LoVo (cell line): ENCODE results near the gene KIF16B.

Experiments used
- DNase-seq: peaks from one replicate; pipeline ENCODE4 v3.0.0-alpha.2; 2016; ENCODE audit warnings: low spot score

KIF16B gene

GRCh38 chr20:16393297-16393696 lies 180.0 kb downstream of the KIF16B start:
- DNase-seq, result no peak

- no peak for DNase-seq
Measured at GRCh38 chr20:16392346-16392745, 180.9 kb downstream of the KIF16B start.

GRCh38 chr20:16390991-16391390 lies 182.3 kb downstream of the KIF16B start:
- no peak for DNase-seq

GRCh38 chr20:16388731-16389130 lies 184.5 kb downstream of the KIF16B start:
- DNase-seq, result no peak

DNA sequence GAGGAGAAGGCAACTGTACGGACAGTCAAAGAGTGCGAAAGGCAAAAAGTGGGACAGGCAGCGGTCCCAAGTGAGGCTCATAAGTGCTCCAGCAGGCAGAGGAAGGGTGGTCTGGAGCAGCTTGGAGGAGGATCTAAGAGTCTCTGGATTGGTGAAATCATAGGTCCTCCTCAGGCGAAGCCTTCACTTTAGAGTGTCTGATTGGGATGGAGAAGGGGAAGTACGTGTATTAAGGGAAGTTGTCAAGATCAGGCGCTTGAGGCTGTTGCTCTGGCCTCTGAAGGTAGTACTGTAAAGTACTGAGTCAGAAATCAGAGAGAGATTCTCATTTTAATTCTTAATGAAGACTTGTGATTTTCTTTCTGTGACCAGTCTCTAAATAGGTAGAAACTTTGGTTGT lies 185.6 kb downstream of the KIF16B start:
- no peak for DNase-seq

- DNase-seq, result no peak
Measured at GRCh38 chr20:16385891-16386290, 187.4 kb downstream of the KIF16B start.

DNA sequence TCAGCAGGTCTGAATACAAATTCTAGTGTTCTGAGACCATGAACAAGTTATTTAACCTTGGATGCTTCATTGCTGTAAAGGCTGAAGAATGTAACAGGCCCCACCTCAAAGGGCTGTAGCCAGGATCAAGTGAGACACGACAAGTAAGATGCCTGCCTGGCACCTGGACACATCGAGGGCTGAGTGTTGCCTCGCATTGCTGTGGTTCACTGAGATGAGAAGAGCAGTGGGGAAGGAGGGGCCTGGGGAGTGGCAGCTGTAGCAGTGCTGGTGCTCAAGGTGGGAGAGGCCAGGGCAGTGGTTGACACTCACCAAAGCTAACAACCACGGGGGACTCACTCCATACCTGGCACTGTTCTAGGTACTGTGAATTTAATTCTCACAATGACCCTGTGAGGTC lies 187.8 kb downstream of the KIF16B start:
- no peak for DNase-seq

GRCh38 chr20:16381444-16381843 lies 191.8 kb downstream of the KIF16B start:
- no peak for DNase-seq

GRCh38 chr20:16378712-16379370 lies 194.4 kb downstream of the KIF16B start:
- no peak for DNase-seq

GRCh38 chr20:16378122-16378521 lies 195.1 kb downstream of the KIF16B start:
- no peak for DNase-seq

- DNase-seq, result no peak
Measured at GRCh38 chr20:16369441-16369840, 203.8 kb downstream of the KIF16B start.

DNA sequence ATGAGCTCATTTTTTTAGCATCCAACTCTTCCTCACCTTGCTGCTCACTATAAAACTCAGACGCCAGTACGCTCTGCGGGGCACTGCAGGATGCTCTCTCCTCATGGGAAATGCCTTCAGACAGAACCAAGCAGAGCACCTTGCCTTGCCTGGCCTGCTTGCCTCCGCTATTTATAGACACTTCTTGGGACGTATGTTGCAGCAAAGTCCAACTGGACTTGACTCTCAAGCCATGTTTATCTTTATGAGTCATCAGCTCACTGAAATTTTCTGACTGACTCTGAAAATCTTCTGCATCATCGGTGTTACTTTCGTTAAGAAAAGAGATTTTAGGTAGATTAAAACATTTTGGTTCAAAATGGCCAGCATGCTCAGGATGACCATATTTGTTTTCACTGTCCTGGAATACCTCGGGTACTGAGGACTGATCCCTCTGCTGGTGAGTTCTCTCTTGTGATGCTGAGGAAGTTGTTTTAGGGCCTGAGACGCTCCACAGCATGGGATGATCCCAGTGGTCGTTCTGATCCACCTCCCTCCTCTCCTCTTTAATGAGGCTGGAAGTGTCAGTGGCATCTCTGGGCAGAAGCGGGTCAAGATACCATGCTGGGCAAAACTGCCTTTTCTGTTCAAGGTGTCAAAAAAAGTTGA lies 204.5 kb downstream of the KIF16B start:
- no peak for DNase-seq

DNA sequence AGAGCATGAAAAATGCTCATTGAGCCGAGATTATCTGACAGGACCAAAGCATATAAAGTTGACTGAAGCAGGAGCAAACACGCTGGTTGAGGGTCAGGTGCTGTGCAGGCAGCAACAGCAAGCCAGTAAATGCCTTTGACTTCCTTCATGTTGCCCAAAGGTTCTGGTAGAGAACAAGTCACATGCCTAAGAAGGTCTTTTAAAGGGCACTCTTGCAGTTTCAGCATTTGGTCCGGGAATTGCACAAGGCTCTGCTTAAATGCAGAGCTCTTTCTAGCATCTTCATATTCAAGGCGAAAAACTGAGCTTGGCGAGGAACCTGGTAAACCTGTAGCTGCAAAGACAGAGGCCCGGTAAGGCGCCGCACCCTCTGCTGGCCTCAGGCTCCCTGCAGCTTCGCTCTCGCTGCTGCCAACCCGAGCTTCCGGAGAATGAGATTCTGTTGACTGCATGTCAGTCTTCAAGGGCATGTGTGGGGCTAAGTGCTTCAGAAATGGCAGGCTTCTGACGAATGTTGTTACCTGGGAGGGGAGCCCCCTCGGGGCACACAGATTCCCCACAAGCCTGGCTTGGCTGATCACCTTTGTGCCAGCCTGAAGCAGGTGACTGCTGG lies 205.2 kb downstream of the KIF16B start:
- DNase-seq, result no peak

DNA sequence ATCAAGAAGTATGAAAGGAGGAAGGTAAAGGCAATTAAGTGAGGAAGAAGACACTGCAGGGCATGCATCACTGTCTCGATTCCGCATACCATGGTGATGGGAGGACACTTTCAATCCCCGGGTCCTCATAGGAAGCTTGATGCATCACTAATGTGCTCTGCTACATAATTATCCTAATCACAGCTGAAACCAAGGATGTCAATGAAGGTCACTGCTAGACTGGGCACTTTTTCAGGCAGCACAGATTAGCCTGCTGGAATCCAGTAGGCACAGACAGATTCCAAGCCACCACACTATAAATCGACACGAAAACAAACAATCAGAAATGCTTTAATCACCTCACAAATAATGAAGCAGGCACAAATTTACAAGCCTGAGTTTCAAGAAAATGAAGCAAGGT lies 206.7 kb downstream of the KIF16B start:
- no peak for DNase-seq

DNA sequence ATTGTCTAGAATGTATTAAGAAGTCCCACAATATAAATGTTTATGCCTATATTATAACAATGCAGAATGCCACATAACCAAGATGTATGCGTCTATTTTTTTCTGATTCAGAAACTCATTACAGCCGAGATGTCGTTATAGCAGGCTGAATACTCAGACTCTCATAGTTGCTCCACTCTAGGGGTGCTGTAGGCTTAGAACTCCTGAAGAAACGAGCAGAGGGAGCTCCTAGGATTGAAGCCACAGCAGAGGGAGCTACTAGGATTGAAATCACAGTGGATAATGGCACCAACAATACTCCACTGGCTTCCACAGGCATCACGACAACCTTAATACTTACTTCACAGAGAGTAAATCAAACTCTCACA lies 208.9 kb downstream of the KIF16B start:
- no peak for DNase-seq

- no peak for DNase-seq
Measured at GRCh38 chr20:16363506-16364319, 209.5 kb downstream of the KIF16B start.

- no peak for DNase-seq
Measured at GRCh38 chr20:16362642-16363041, 210.6 kb downstream of the KIF16B start.

- no peak for DNase-seq
Measured at GRCh38 chr20:16360668-16361067, 212.6 kb downstream of the KIF16B start.

- no peak for DNase-seq
Measured at GRCh38 chr20:16353417-16353781, 219.8 kb downstream of the KIF16B start.

DNA sequence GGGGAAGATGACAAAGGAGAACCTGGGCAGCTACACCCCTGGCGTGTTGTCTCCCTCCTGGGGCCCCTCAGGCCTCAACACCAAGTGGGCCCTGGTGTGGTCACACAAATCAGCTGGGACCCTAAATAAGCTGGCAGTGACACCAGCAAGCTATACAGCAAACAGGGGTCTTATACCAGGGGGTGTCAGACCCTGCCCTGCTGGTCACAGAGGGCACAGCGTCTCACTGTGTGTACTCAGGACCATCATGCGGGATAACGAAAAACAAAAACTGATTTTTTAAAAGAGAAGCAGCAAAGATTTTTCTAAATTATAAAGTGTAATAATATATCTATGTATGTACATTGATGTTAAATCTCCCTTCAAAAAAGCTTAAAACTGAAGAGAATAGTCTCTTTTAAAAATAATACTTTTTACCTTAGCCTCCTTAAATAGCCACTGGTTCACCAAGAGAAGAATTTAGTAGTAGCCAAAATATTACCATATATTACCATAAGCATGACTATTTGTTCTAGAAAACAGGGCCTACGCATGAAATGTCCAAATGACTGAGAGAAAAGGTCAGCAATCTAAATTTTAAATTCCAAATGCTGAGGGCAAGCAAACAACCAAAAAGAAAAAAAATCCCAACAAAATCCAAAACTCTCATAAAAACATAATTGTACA lies 220.4 kb downstream of the KIF16B start:
- DNase-seq, result no peak

- no peak for DNase-seq
Measured at GRCh38 chr20:16352321-16352720, 220.9 kb downstream of the KIF16B start.

GRCh38 chr20:16351415-16351814 lies 221.8 kb downstream of the KIF16B start:
- DNase-seq, result no peak
